Panc1 (cell line): ENCODE data around the gene PRUNE2. TPM values are rescaled to one million over a fixed set of nuclear protein-coding genes. Genes with fewer than 3 reads are reported as not detected.

Experiments used
- ATAC-seq: fragments of 200-7000 bp; cut with Tn5 transposase; 2 replicates; pipeline ENCODE4 v1.9.1; 2020; ENCODE audit warnings: mild to moderate bottlenecking, moderate library complexity
- BruUV-seq: library from RNA; stranded (reverse); fragments of 400-500 nt; replicated peaks from 2 replicates; lab custom pipeline; 2021; lab: Mats Ljungman, UMichigan
- CTCF ChIA-PET: fragments of 300-600 bp; sonication (Branson Sonifier 250); formaldehyde crosslinking; loops from one replicate; lab custom pipeline; 2022; ENCODE audit warnings: antibody characterized with exemption; lab: Charles Lee
- POLR2A ChIA-PET: fragments of 300-600 bp; sonication (Branson Sonifier 250); formaldehyde crosslinking; loops from one replicate; lab custom pipeline; 2022; ENCODE audit warnings: antibody characterized with exemption; lab: Charles Lee
- DNase-seq: peaks from one replicate; pipeline ENCODE4 v3.0.0-alpha.2; 2010; ENCODE audit warnings: low read depth, low spot score
- H3K27ac ChIP-seq: 2 replicates; pipeline ENCODE4 v1.5.1; 2011; ENCODE audit warnings: mild to moderate bottlenecking, low read length, inconsistent platforms
- H3K27me3 ChIP-seq: fragments of 200-500 bp; sonication (Bioruptor generic); 2 replicates; pipeline ENCODE4 v1.6.0; 2014; ENCODE audit warnings: low read length, inconsistent platforms; ENCODE audit not compliant: control insufficient read depth, insufficient read depth
- H3K36me3 ChIP-seq: fragments of 200-500 bp; sonication (Bioruptor generic); 2 replicates; pipeline ENCODE4 v1.5.1; 2014; ENCODE audit warnings: inconsistent platforms, mild to moderate bottlenecking, low read length, moderate library complexity; ENCODE audit not compliant: control insufficient read depth, insufficient read depth
- H3K4me1 ChIP-seq: 2 replicates; pipeline ENCODE4 v1.5.1; 2011; ENCODE audit warnings: inconsistent platforms, mild to moderate bottlenecking, low read length, moderate library complexity; ENCODE audit not compliant: control insufficient read depth, insufficient read depth
- H3K4me3 ChIP-seq, 2 experiments: 2 replicates each; pipeline ENCODE4 v1.5.1; 2011 to 2012; ENCODE audit warnings: low read depth in 2 of 2, low read length in 2 of 2, mild to moderate bottlenecking in 2 of 2, inconsistent platforms in 1 of 2, moderate library complexity in 1 of 2
- H3K9me3 ChIP-seq: fragments of 200-500 bp; sonication (Bioruptor generic); 2 replicates; pipeline ENCODE4 v1.5.1; 2014; ENCODE audit warnings: low read depth, mild to moderate bottlenecking, inconsistent platforms, low read length, moderate library complexity; ENCODE audit not compliant: control insufficient read depth, insufficient read depth
- CTCF ChIP-seq: fragments of 450-650 bp; IDR thresholded peaks from 2 replicates; pipeline ENCODE4 v1.5.1; 2017; ENCODE audit warnings: mild to moderate bottlenecking
- POLR2AphosphoS5 ChIP-seq: IDR thresholded peaks from 2 replicates; pipeline ENCODE4 v1.6.1; 2012; ENCODE audit warnings: mild to moderate bottlenecking, low read depth, low read length, moderate library complexity
- SIN3A ChIP-seq: IDR thresholded peaks from 2 replicates; pipeline ENCODE4 v1.6.1; 2012; ENCODE audit warnings: low read depth, mild to moderate bottlenecking, low read length, moderate library complexity, borderline replicate concordance; ENCODE audit not compliant: insufficient read depth
- TCF7L2 ChIP-seq: IDR thresholded peaks from 2 replicates; pipeline ENCODE4 v1.6.1; 2011; ENCODE audit warnings: mild to moderate bottlenecking, low read depth, low read length, inconsistent platforms
- in situ Hi-C: cut with HindIII; loops from 2 replicates; pipeline ENCODE4 v1.10.0; 2016; ENCODE audit warnings: low sequenced_read_pairs, low pct_unique_long_range_greater_than_20kb
- intact Hi-C: fragments of 100-400 bp; cut with micrococcal nuclease; formaldehyde crosslinking; loops from one replicate; pipeline ENCODE4 v1.10.0; 2022; ENCODE audit not compliant: unreplicated experiment
- total RNA-seq: library from RNA; stranded (reverse); gene quantifications from one replicate; pipeline ENCODE4 v1.2.1, GENCODE V29; 2021; ENCODE audit not compliant: unreplicated experiment
- TF ChIP-seq, protein P1 (sequence below), 2 experiments: IDR thresholded peaks; 2 replicates each; pipeline ENCODE4 v1.6.1; 2011 to 2012; ENCODE audit warnings: low read depth in 2 of 2, control low read depth in 1 of 2, low read length in 1 of 2, mild to moderate bottlenecking in 1 of 2, moderate library complexity in 1 of 2; ENCODE audit not compliant: insufficient read depth in 1 of 2

The PRUNE2 gene
- total RNA-seq, 1 experiment from 2014 or later = 0.18 TPM

DNA sequence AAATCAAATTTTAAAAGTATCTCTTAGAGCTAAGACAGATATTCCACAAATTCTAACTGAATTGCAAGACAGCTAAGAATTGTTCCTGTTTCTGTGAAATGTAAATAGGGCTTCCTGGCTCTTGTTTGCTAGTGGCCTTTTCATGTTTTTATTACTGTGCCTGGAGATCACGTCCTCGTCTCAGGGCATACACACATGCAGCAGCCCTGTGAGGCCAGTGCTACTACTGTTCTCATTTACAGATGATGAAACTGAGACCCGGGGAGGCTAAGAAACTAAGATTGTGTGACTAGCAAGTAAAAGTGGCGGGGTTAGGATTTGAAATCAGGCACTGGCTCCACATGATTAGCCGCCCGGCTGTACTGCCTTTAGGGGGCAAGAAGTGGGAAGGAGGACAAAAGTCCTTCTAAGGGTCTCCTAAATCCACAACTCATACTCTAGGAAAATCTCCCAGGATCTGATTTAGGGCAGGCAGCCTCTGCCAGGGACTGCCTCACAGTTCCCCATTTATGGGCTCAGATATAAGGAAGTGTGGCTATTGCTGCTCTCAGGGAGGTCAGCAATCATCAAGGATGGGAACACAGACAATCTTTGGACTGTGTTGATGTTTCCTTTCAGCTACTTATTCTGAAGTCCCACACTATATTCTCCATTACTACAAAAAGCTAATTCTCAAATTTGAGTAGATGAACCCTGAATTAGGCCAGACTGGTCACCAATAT, 7.9 kb downstream of the PRUNE2 start:
- TF ChIP-seq, protein P1, sequence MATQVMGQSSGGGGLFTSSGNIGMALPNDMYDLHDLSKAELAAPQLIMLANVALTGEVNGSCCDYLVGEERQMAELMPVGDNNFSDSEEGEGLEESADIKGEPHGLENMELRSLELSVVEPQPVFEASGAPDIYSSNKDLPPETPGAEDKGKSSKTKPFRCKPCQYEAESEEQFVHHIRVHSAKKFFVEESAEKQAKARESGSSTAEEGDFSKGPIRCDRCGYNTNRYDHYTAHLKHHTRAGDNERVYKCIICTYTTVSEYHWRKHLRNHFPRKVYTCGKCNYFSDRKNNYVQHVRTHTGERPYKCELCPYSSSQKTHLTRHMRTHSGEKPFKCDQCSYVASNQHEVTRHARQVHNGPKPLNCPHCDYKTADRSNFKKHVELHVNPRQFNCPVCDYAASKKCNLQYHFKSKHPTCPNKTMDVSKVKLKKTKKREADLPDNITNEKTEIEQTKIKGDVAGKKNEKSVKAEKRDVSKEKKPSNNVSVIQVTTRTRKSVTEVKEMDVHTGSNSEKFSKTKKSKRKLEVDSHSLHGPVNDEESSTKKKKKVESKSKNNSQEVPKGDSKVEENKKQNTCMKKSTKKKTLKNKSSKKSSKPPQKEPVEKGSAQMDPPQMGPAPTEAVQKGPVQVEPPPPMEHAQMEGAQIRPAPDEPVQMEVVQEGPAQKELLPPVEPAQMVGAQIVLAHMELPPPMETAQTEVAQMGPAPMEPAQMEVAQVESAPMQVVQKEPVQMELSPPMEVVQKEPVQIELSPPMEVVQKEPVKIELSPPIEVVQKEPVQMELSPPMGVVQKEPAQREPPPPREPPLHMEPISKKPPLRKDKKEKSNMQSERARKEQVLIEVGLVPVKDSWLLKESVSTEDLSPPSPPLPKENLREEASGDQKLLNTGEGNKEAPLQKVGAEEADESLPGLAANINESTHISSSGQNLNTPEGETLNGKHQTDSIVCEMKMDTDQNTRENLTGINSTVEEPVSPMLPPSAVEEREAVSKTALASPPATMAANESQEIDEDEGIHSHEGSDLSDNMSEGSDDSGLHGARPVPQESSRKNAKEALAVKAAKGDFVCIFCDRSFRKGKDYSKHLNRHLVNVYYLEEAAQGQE (IDR thresholded peaks at IDR 0.05; ENCODE audit: insufficient read depth in 1 of 2, low read depth in 2 of 2, low read length in 1 of 2) = no peak
- TF ChIP-seq CTCF = no peak
- TF ChIP-seq SIN3A = no peak
- TF ChIP-seq TCF7L2 = no peak
- no peak for TF ChIP-seq POLR2AphosphoS5
- Histone ChIP-seq H3K27ac (no peak overlapping the region), H3K36me3 (no peaks in the 10 kb centered on the region), H3K4me1 (no peaks in the 10 kb centered on the region), H3K4me3 (no peak overlapping the region), H3K9me3 (no peaks in the 10 kb centered on the region), H3K27me3 (no peaks in the 10 kb centered on the region; the same call in 1 of the 2 replicates)
- no peak for DNase-seq
- ChIA-PET CTCF (no interaction called here), POLR2A (no interaction called here)
- no TSS peak for BruUV-seq
- intact Hi-C loops (no loop called here), in situ Hi-C loops (no loop called here)
- no peak for ATAC-seq

DNA sequence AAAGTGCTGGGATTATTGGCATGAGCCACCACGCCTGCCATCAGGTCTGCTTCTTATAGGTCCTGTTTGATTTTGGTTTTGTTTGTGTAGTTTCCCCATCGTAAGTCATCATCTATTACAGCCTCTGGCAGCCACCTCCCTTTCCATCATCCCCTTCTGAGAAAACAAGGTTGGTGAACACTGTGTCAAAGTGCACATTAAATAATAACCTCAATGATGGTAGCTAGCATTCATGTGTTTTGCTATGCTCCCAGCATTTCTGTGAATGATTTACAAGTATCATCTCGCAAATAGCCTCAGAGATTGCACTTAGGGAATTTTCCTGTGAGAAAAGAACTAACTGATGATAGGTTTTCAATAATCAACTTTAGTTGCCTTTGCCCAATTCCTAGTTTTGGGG, 9.9 kb downstream of the PRUNE2 start:
- BruUV-seq = no TSS peak
- Histone ChIP-seq H3K27ac (no peak overlapping the region), H3K4me1 (no peaks in the 10 kb centered on the region), H3K9me3 (no peaks in the 10 kb centered on the region), H3K27me3 (no peaks in the 10 kb centered on the region; the same call in 1 of the 2 replicates), H3K36me3 (no peaks in the 10 kb centered on the region), H3K4me3 (no peak overlapping the region)
- in situ Hi-C loops (no loop called here), intact Hi-C loops (no loop called here)
- no peak for DNase-seq
- ATAC-seq = no peak
- POLR2A ChIA-PET = no interaction called here
- no peak for TF ChIP-seq CTCF
- TF ChIP-seq, protein P1 (IDR thresholded peaks at IDR 0.05; ENCODE audit: insufficient read depth in 1 of 2, low read depth in 2 of 2, low read length in 1 of 2) = no peak
- TF ChIP-seq TCF7L2 = no peak
- TF ChIP-seq POLR2AphosphoS5 = no peak
- TF ChIP-seq SIN3A = no peak
- CTCF ChIA-PET = no interaction called here
